K562 (cell line): ENCODE data around the gene PHLDB1. TPM values are rescaled to one million over a fixed set of nuclear protein-coding genes. Genes with fewer than 3 reads are reported as not detected.

Experiments used
- ATAC-seq: fragments of 200-7000 bp; cut with Tn5 transposase; 3 replicates; pipeline ENCODE4 v1.9.1; 2020; ENCODE audit warnings: moderate library complexity
- BruUV-seq: library from RNA; stranded (reverse); fragments of 400-500 nt; replicated peaks from 2 replicates; lab custom pipeline; 2021; lab: Mats Ljungman, UMichigan
- CTCF ChIA-PET: fragments of 300-600 bp; formaldehyde crosslinking; extraction: SDS; loops from one replicate; lab custom pipeline; 2021; ENCODE audit warnings: low intra/inter-chr PET ratio; lab: Yijun Ruan, JAX
- POLR2A ChIA-PET: fragments of 300-600, 350-650 bp; sonication (Branson Sonifier 250); formaldehyde crosslinking; extraction: SDS; loops from one replicate; lab custom pipeline; 2021; ENCODE audit warnings: antibody characterized with exemption, inconsistent platforms; lab: Yijun Ruan, JAX
- DNase-seq, 4 experiments: peaks; one replicate each; pipeline versions ENCODE4 v3.0.0 to v3.0.0-alpha.2; 2011 to 2018; ENCODE audit warnings: low spot score in 3 of 4, mixed read lengths in 3 of 4; ENCODE audit errors: extremely low read depth in 1 of 4
- FAIRE-seq: peaks from 2 replicates; lab custom pipeline; 2011; peaks lifted over from hg19 to GRCh38; lab: Jason Lieb, UNC
- H2AFZ ChIP-seq: 2 replicates; pipeline ENCODE4 v1.6.0; 2011; ENCODE audit warnings: low read depth, low read length, control low read depth, inconsistent platforms
- H3K27ac ChIP-seq: fragments of 200-600 bp; 3 replicates; pipeline ENCODE4 v1.8.0; 2011; ENCODE audit warnings: low read depth, mild to moderate bottlenecking, control low read depth, inconsistent platforms, low read length, moderate library complexity, mixed read lengths; ENCODE audit errors: extremely low read depth
- H3K27me3 ChIP-seq, 2 experiments: fragments of 300-600 bp in 1 of 2; 2 replicates in 1 of 2; 3 replicates in 1 of 2; pipeline versions ENCODE4 v1.6.0 to v1.8.0; 2011; ENCODE audit warnings: inconsistent platforms in 2 of 2, low read length in 2 of 2, mild to moderate bottlenecking in 1 of 2, mixed read lengths in 1 of 2, moderate library complexity in 1 of 2; ENCODE audit not compliant: control insufficient read depth in 2 of 2, insufficient read depth in 2 of 2
- H3K36me3 ChIP-seq: fragments of 300-600 bp; 3 replicates; pipeline ENCODE4 v1.8.0; 2011; ENCODE audit warnings: mild to moderate bottlenecking, low read length, inconsistent platforms; ENCODE audit not compliant: control insufficient read depth, insufficient read depth
- H3K4me1 ChIP-seq, 2 experiments: fragments of 200-600 bp in 1 of 2; replicated peaks in 1 of 2; 2 replicates in 1 of 2; 3 replicates in 1 of 2; pipeline versions ENCODE4 v1.5.1 to v1.8.0; 2011; ENCODE audit warnings: inconsistent platforms in 2 of 2, low read length in 2 of 2, mild to moderate bottlenecking in 1 of 2, mixed read lengths in 1 of 2, moderate library complexity in 1 of 2; ENCODE audit not compliant: control insufficient read depth in 2 of 2, insufficient read depth in 2 of 2
- H3K4me2 ChIP-seq: 2 replicates; pipeline ENCODE4 v1.6.1; 2011; ENCODE audit warnings: low read length, control low read depth, inconsistent platforms, mixed read lengths; ENCODE audit not compliant: insufficient read depth
- H3K4me3 ChIP-seq: fragments of 200-600 bp; sonication (generic), shearing (Covaris generic); 2 replicates; pipeline ENCODE4 v1.5.1; 2016; ENCODE audit warnings: control low read depth, inconsistent platforms
- H3K79me2 ChIP-seq: fragments of 200-600 bp; 3 replicates; pipeline ENCODE4 v1.8.0; 2011; ENCODE audit warnings: low read length, inconsistent platforms; ENCODE audit not compliant: control insufficient read depth, insufficient read depth
- H3K9ac ChIP-seq, 2 experiments: 2 replicates each; pipeline versions ENCODE4 v1.6.0 to v1.6.1; 2011; ENCODE audit warnings: low read depth in 2 of 2, low read length in 2 of 2, control low read depth in 1 of 2, inconsistent platforms in 1 of 2, mild to moderate bottlenecking in 1 of 2, mixed read lengths in 1 of 2; ENCODE audit not compliant: insufficient read depth in 1 of 2
- H3K9me1 ChIP-seq: one replicate; pipeline ENCODE4 v1.6.0; 2011; ENCODE audit warnings: inconsistent platforms, mild to moderate bottlenecking, low read length, moderate library complexity; ENCODE audit not compliant: control insufficient read depth, insufficient read depth
- H3K9me3 ChIP-seq: replicated peaks from 2 replicates; pipeline ENCODE4 v1.5.1; 2011; ENCODE audit warnings: low read depth, low read length, inconsistent platforms; ENCODE audit not compliant: control insufficient read depth, insufficient read depth
- H4K20me1 ChIP-seq: replicated peaks from 2 replicates; pipeline ENCODE4 v1.6.1; 2011; ENCODE audit warnings: low read length, inconsistent platforms, mixed read lengths; ENCODE audit not compliant: control insufficient read depth, insufficient read depth
- ATF1 ChIP-seq, 2 experiments: fragments of 450-650 bp in 1 of 2; IDR thresholded peaks; 2 replicates each; pipeline ENCODE4 v1.6.1; 2016; ENCODE audit warnings: missing compliant biosample characterization in 1 of 2, missing genetic modification characterization in 1 of 2
- CBX3 ChIP-seq, 2 experiments: IDR thresholded peaks; 1 replicate in 1 of 2; 2 replicates in 1 of 2; pipeline ENCODE4 v1.6.1; 2012; ENCODE audit warnings: inconsistent platforms in 2 of 2, low read length in 2 of 2, borderline replicate concordance in 1 of 2, control low read depth in 1 of 2
- CREB3L1 ChIP-seq: fragments of 450-650 bp; IDR thresholded peaks from 2 replicates; pipeline ENCODE4 v1.6.1; 2014; ENCODE audit warnings: low read depth, mild to moderate bottlenecking, moderate library complexity, borderline replicate concordance
- ELF1 ChIP-seq: fragments of 200-800 bp; sonication (Bioruptor generic); IDR thresholded peaks from 2 replicates; pipeline ENCODE4 v1.6.1; 2016; ENCODE audit warnings: missing genetic modification characterization, missing compliant biosample characterization
- ETV1 ChIP-seq: fragments of 450-650 bp; conservative IDR thresholded peaks from 2 replicates; pipeline ENCODE4 v1.6.1; 2016; ENCODE audit warnings: missing genetic modification characterization, control low read depth, low read depth, missing compliant biosample characterization
- MAFG ChIP-seq: fragments of 450-650 bp; conservative IDR thresholded peaks from 2 replicates; pipeline ENCODE4 v1.6.1; 2016; ENCODE audit warnings: missing genetic modification characterization, missing compliant biosample characterization
- RAD51 ChIP-seq: fragments of 450-650 bp; IDR thresholded peaks from 2 replicates; pipeline ENCODE4 v1.7.1; 2016; ENCODE audit warnings: low read depth, mild to moderate bottlenecking, borderline replicate concordance
- SAFB2 ChIP-seq: fragments of 200-400 bp; formaldehyde crosslinking; IDR thresholded peaks from 2 replicates; pipeline ENCODE4 v1.6.1; 2018; ENCODE audit warnings: borderline replicate concordance, low read length, low read depth, moderate library complexity; ENCODE audit not compliant: severe bottlenecking
- TEAD1 ChIP-seq, 2 experiments: fragments of 450-650 bp in 1 of 2; sonication (generic) in 1 of 2; formaldehyde crosslinking; IDR thresholded peaks; 2 replicates each; pipeline versions ENCODE4 v1.4.0 to v1.8.0; 2020 to 2022; ENCODE audit warnings: mild to moderate bottlenecking in 2 of 2, missing genetic modification reagents in 1 of 2
- TEAD4 ChIP-seq, 2 experiments: sonication (generic) in 1 of 2; formaldehyde crosslinking in 1 of 2; IDR thresholded peaks; 2 replicates each; pipeline versions ENCODE4 v1.6.1 to v1.8.0; 2012 to 2022; ENCODE audit warnings: borderline replicate concordance in 1 of 2, inconsistent platforms in 1 of 2, low read length in 1 of 2, mild to moderate bottlenecking in 1 of 2, missing genetic modification reagents in 1 of 2
- ZNF644 ChIP-seq: fragments of 200-800 bp; sonication (Bioruptor generic); IDR thresholded peaks from 2 replicates; pipeline ENCODE4 v1.6.1; 2016; ENCODE audit warnings: low read depth, missing genetic modification characterization, missing compliant biosample characterization
- WGBS: fragments of 100-300 bp; shearing (Covaris generic); methylation state at CpG from one replicate; pipeline ENCODE4 v1.1.6; 2016; ENCODE audit warnings: low coverage, mixed read lengths; ENCODE audit not compliant: insufficient coverage; ENCODE audit errors: missing lambda C conversion rate; 5-methylcytosine and 5-hydroxymethylcytosine counted together
- in situ Hi-C: fragments of 300-500 bp; cut with MboI; formaldehyde crosslinking; loops from 4 replicates; pipeline ENCODE4 v1.15.0; 2018; ENCODE audit warnings: inconsistent platforms, mixed read lengths
- intact Hi-C: fragments of 100-400 bp; cut with micrococcal nuclease; formaldehyde crosslinking; loops from 2 replicates; pipeline ENCODE4 v1.14.2; 2022
- polyA plus RNA-seq, 8 experiments: library from polyadenylated mRNA; depleted of rRNA in 4 of 8; stranded (reverse) in 5 of 8; unstranded in 3 of 8; fragments of >200 nt; fragmentation: Nextera tagmentation in 2 of 8; fragmentation: Illumina TruSeq in 1 of 8; extraction: Ambion mirVana in 2 of 8; extraction: Trizol in 1 of 8; gene quantifications; 2 replicates each; pipeline versions ENCODE4 v1.2.1 to v1.2.3, GENCODE V29; 2011 to 2014; ENCODE audit warnings: inconsistent platforms in 1 of 8, missing spikeins in 1 of 8
- total RNA-seq, 7 experiments: library from RNA; depleted of rRNA in 6 of 7; stranded (reverse); fragments of >200 nt in 6 of 7; fragmentation: Illumina TruSeq in 2 of 7; extraction: Trizol in 2 of 7; gene quantifications; 2 replicates each; pipeline versions ENCODE4 v1.2.1 to v1.2.3, GENCODE V29; 2011 to 2021; ENCODE audit warnings: low replicate concordance in 1 of 7
- TF ChIP-seq, protein P1 (sequence below): fragments of 200-800 bp; sonication (Bioruptor generic); IDR thresholded peaks from 2 replicates; pipeline ENCODE4 v1.6.1; 2017; ENCODE audit warnings: missing genetic modification characterization, missing compliant biosample characterization
- TF ChIP-seq, protein P2 (sequence below), 2 experiments: fragments of 450-650 bp in 1 of 2; IDR thresholded peaks; 2 replicates each; pipeline ENCODE4 v1.6.1; 2011 to 2017; ENCODE audit warnings: low read depth in 2 of 2, antibody characterized with exemption in 1 of 2, borderline replicate concordance in 1 of 2, low read length in 1 of 2, mild to moderate bottlenecking in 1 of 2, mixed read lengths in 1 of 2; ENCODE audit not compliant: control insufficient read depth in 1 of 2

Gene PHLDB1
- total and polyA plus RNA-seq, 9 of the 15 experiments (the other 6 are each of a cell fraction or from before 2014, with no cell fraction given): 2.0 to 28.7 (median 16.2) TPM

GRCh38 chr11:118620529-118621070, 13.2 kb downstream of the PHLDB1 start:
- no peaks in the 10 kb centered on the region for H3K27me3 ChIP-seq
- H3K9ac ChIP-seq: peak overlapping the region; percentile 66 to 94
- H3K27ac ChIP-seq: peak overlapping the region; percentile 70
- WGBS: 31% methylated on average over 7 of the region's 7 CpGs
- no peaks in the 10 kb centered on the region for H3K9me1 ChIP-seq
- POLR2A ChIA-PET: interaction anchor here (0.8 to 3.7 kb wide), 6 partner anchors 12 to 632 kb away, joined by 3 to 21 read pairs (median 4); partner anchors contain the start of gene PHLDB1
- intact Hi-C loops (no loop called here), in situ Hi-C loops (no loop called here)
- H2AFZ ChIP-seq: peak overlapping the region; percentile 85
- H3K36me3 ChIP-seq: peaks cover 20% of the 10 kb centered on the region
- peaks cover 13% of the 10 kb centered on the region for H3K79me2 ChIP-seq
- peaks cover 28 to 40% of the 10 kb centered on the region in 2 experiments for H3K4me1 ChIP-seq
- ATAC-seq: peak; percentile 81
- no peaks in the 10 kb centered on the region for H3K9me3 ChIP-seq
- CTCF ChIA-PET: interaction anchor here (0.6 kb wide), 1 partner anchor 67 kb away, joined by 3 read pairs; no protein-coding TSS in a partner anchor
- no TSS peak for BruUV-seq
- FAIRE-seq: peak; percentile 85
- peak overlapping the region; percentile 91 for H3K4me2 ChIP-seq
- DNase-seq: peak in 3 of 4 experiments; percentile 27 to 80 (median 76)
- no peaks in the 10 kb centered on the region for H4K20me1 ChIP-seq
- H3K4me3 ChIP-seq: peak overlapping the region; percentile 60
- TF ChIP-seq CREB3L1: no peak
- peak; percentile 65; the same call in 1 of the 2 replicates for TF ChIP-seq ETV1
- no peak for TF ChIP-seq ATF1 (CRISPR knock-in tag; IDR thresholded peaks at IDR 0.05)
- peak; percentile 41; the same call in 1 of the 2 replicates for TF ChIP-seq ATF1 (tag; IDR thresholded peaks at IDR 0.05)
- no peak for TF ChIP-seq MAFG (tag)
- TF ChIP-seq CBX3 (IDR thresholded peaks at IDR 0.05; ENCODE audit: borderline replicate concordance in 1 of 2, low read length in 2 of 2): peak in 1 of 2 experiments; percentile 20; a peak in 1 of 3 replicates
- TF ChIP-seq, protein P1, sequence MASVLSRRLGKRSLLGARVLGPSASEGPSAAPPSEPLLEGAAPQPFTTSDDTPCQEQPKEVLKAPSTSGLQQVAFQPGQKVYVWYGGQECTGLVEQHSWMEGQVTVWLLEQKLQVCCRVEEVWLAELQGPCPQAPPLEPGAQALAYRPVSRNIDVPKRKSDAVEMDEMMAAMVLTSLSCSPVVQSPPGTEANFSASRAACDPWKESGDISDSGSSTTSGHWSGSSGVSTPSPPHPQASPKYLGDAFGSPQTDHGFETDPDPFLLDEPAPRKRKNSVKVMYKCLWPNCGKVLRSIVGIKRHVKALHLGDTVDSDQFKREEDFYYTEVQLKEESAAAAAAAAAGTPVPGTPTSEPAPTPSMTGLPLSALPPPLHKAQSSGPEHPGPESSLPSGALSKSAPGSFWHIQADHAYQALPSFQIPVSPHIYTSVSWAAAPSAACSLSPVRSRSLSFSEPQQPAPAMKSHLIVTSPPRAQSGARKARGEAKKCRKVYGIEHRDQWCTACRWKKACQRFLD: 0 out of 2 replicates have a peak, but pooled peaks have one; percentile 44
- peak; percentile 64 to 74; a peak in 2 of 4 replicates for TF ChIP-seq TEAD1 (CRISPR knock-in tag; IDR thresholded peaks at IDR 0.05)
- TF ChIP-seq ZNF644 (tag): 0 out of 2 replicates have a peak, but pooled peaks have one; percentile 45
- peak; percentile 78 for TF ChIP-seq TEAD4 (IDR thresholded peaks at IDR 0.05; ENCODE audit: low read length)
- no peak for TF ChIP-seq TEAD4 (CRISPR knock-in tag; IDR thresholded peaks at IDR 0.05; ENCODE audit: borderline replicate concordance)
- no peak for TF ChIP-seq SAFB2
- peak; percentile 11; the same call in 1 of the 2 replicates for TF ChIP-seq ELF1 (tag)
- TF ChIP-seq, protein P2, sequence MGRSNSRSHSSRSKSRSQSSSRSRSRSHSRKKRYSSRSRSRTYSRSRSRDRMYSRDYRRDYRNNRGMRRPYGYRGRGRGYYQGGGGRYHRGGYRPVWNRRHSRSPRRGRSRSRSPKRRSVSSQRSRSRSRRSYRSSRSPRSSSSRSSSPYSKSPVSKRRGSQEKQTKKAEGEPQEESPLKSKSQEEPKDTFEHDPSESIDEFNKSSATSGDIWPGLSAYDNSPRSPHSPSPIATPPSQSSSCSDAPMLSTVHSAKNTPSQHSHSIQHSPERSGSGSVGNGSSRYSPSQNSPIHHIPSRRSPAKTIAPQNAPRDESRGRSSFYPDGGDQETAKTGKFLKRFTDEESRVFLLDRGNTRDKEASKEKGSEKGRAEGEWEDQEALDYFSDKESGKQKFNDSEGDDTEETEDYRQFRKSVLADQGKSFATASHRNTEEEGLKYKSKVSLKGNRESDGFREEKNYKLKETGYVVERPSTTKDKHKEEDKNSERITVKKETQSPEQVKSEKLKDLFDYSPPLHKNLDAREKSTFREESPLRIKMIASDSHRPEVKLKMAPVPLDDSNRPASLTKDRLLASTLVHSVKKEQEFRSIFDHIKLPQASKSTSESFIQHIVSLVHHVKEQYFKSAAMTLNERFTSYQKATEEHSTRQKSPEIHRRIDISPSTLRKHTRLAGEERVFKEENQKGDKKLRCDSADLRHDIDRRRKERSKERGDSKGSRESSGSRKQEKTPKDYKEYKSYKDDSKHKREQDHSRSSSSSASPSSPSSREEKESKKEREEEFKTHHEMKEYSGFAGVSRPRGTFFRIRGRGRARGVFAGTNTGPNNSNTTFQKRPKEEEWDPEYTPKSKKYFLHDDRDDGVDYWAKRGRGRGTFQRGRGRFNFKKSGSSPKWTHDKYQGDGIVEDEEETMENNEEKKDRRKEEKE (IDR thresholded peaks at IDR 0.05; ENCODE audit: borderline replicate concordance in 1 of 2, control insufficient read depth in 1 of 2, low read depth in 2 of 2, low read length in 1 of 2): no peak
- TF ChIP-seq RAD51: no peak
